ENCODE results near the gene SSBP3.
"Not testable (repeated sequence)": the region's sequence is repeated elsewhere in the genome, so short reads cannot be mapped to it uniquely, and the experiment has no call there.

The SSBP3 gene

GRCh38 chr1:54218883-54219687 is 187.1 kb downstream of the SSBP3 start:
- peak overlapping the region; percentile 32; the same call in 1 of the 2 replicates for H3K27ac ChIP-seq
- no peak for TF ChIP-seq ZFX (IDR thresholded peaks at IDR 0.05; ENCODE audit: borderline replicate concordance)
- no peak for TF ChIP-seq CTCF (IDR thresholded peaks at IDR 0.05)

GRCh38 chr1:54215523-54215922 is 190.7 kb downstream of the SSBP3 start:
- no peak for TF ChIP-seq CTCF (IDR thresholded peaks at IDR 0.05)
- no peak for TF ChIP-seq ZFX (IDR thresholded peaks at IDR 0.05; ENCODE audit: borderline replicate concordance)
- H3K27ac ChIP-seq: no peak overlapping the region

- TF ChIP-seq CTCF (IDR thresholded peaks at IDR 0.05) (no peak), ZFX (IDR thresholded peaks at IDR 0.05; ENCODE audit: borderline replicate concordance) (no peak)
These were observed 193.3 kb downstream of the SSBP3 start for GRCh38 chr1:54212872-54213271.

GRCh38 chr1:54207896-54208295 is 198.3 kb downstream of the SSBP3 start:
- not testable (repeated sequence) for H3K27ac ChIP-seq

More at GRCh38 chr1:54212872-54213271, 193.3 kb downstream of the SSBP3 start:
- H3K27ac ChIP-seq: no peak overlapping the region

GRCh38 chr1:54207287-54207686 is 198.9 kb downstream of the SSBP3 start:
- H3K27ac ChIP-seq: no peak overlapping the region
- no peak for TF ChIP-seq ZFX (IDR thresholded peaks at IDR 0.05; ENCODE audit: borderline replicate concordance)

- H3K27ac ChIP-seq: no peak overlapping the region
- TF ChIP-seq ZFX (IDR thresholded peaks at IDR 0.05; ENCODE audit: borderline replicate concordance) (no peak), CTCF (IDR thresholded peaks at IDR 0.05) (no peak)
These were observed 202.0 kb downstream of the SSBP3 start for GRCh38 chr1:54204199-54204598.

- TF ChIP-seq CTCF (IDR thresholded peaks at IDR 0.05): no peak
- no peak for TF ChIP-seq ZFX (IDR thresholded peaks at IDR 0.05; ENCODE audit: borderline replicate concordance)
- H3K27ac ChIP-seq: peak overlapping the region; percentile 62
These were observed 205.6 kb downstream of the SSBP3 start for GRCh38 chr1:54200519-54200997.

GRCh38 chr1:54199765-54200518 is 206.3 kb downstream of the SSBP3 start, which contains the start of the genes CYB5RL and MRPL37:
CYB5RL (minus strand) TSS chr1:54200030; CDS start chr1:54195616, 4,414 bp downstream.
MRPL37 (plus strand) TSS chr1:54200167; CDS start chr1:54200244, 77 bp downstream.
- TF ChIP-seq ZFX (IDR thresholded peaks at IDR 0.05; ENCODE audit: borderline replicate concordance) (no peak), CTCF (IDR thresholded peaks at IDR 0.05) (no peak)
- peak within 1 kb of the TSS; percentile 62 for H3K27ac ChIP-seq
